Measurements from ENCODE around the gene GBX1. TPM values are rescaled to one million over a fixed set of nuclear protein-coding genes. Genes with fewer than 3 reads are reported as not detected.
A peak's percentile ranks its signal among the peaks of the same experiment; 100 is the strongest.

The GBX1 gene
- total and polyA plus RNA-seq, 5 experiments from 2014 or later: not detected

DNA sequence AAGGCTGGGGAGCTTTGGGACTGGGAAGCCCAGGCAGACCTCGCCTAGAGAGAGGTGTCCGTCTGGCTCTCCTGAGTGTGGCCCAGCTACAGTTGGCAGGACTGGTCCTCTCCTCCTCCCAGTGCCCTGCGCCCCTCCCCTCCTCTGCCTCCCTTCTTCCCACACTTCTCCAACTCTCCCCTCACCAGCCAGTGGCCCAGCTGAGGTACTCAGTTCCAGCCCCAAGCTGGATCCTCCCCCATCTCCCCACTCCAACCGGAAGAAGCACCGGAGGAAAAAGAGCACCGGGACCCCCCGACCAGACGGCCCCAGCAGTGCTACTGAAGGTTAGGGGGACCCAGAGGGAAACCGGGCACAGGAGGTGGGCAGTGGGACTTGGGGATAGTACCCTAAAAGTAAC is 27.7 kb downstream of the GBX1 start:
- ATAC-seq: no peak
- POLR2A ChIA-PET: interaction anchor here (0.8 kb wide), 1 partner anchor 28 kb away, joined by 3 read pairs; the partner anchor contains the start of gene GBX1
- peak in 1 of 10 donors; percentile 52 for DNase-seq
- Mint-ChIP-seq H3K9me3 (no peaks in the 10 kb centered on the region), H3K4me1 (no peaks in the 10 kb centered on the region), H3K36me3 (peaks cover 0 to 29% (median 0%) of the 10 kb centered on the region in 3 donors), H3K27me3 (no peaks in the 10 kb centered on the region), H3K27ac (peak overlapping the region in 1 of 10 donors; percentile 60), H3K4me3 (no peak overlapping the region)

DNA sequence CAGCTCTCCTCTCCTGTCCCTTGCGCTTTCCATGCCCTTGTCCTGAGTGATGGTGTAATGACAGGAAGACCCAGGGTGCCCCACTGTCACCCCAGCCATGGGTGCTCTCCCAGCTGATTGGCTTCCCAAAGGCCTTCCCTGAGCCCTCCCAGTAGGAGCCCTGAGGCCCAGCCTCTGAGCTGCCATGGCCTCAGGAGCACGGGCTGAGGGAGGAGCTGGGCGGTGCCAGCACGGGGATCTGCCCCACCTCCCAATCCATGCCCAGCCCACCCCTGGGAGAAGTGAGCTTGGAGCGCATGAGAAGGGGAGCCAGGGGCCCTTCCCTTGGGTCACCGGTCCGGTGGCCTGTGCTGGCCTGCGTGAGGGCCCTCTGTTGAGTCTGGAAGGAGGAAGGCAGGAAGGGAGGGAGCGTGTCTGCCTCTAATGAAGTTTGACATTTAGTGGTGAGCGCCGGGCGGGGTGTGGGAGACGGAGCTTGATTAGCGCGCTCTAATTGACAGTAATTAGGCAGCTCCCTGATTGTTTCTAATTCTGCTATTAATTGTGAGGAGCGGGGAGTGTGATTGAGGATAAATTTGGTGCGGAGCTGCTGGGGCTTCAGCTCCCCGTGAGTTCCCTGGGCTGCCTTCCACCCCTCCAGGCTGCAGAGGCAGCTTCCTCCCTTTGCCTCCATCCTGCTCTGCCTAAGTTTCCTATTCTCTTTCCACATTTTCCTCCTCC is 28.3 kb downstream of the GBX1 start:
- peaks cover 0 to 29% (median 0%) of the 10 kb centered on the region in 3 donors for H3K36me3 Mint-ChIP-seq
- POLR2A ChIA-PET: interaction anchor here (0.6 to 0.8 kb wide), 2 partner anchors 28 to 143 kb away, joined by 3 read pairs; partner anchors contain the start of gene GBX1

DNA sequence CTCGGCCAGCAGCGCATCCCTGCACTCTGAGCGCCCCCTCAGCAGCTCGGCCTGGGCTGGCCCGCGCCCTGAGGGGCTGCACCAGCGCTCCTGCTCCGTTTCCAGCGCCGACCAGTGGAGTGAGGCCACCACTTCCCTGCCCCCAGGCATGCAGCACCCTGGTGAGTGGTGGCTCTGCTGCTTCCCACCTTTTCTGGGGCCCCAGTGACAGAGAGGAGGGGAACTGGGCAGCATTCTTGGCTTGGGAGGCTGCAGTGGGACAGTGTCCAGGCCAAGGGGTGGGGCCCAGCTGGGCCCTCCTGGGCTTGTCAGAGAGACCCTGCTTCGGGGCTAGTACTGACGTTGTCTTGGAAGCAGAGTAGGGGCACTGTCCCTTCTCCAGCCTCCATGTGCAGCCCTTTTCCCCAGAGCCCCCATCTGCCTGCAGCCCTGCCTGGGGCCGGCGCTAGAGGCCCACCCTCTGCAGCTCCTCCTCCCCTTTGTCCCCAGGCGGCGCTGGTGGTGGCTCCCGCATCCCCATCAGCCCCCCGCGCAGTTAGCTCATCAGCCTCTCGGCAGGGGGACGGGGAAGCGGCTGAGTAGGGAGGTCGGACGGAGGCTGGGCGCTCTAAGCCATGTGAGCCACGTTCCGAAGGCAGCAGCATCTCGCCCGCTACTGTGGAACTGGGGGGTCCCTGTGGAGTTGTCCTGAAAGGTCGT is 29.2 kb downstream of the GBX1 start:
- peak in 2 of 10 donors; percentile 15 to 51 for DNase-seq
- Mint-ChIP-seq H3K4me3 (no peak overlapping the region), H3K36me3 (peaks cover 0 to 23% (median 2%) of the 10 kb centered on the region in 3 donors), H3K27ac (no peak overlapping the region), H3K4me1 (no peaks in the 10 kb centered on the region), H3K9me3 (no peaks in the 10 kb centered on the region), H3K27me3 (peaks cover 0 to 1% (median 0%) of the 10 kb centered on the region in 5 donors)
- ATAC-seq: no peak
- POLR2A ChIA-PET: no interaction called here

More for the DNA sequence above, 28.3 kb downstream of the GBX1 start:
- Mint-ChIP-seq H3K4me3 (no peak overlapping the region), H3K27ac (peak overlapping the region in 2 of 10 donors; percentile 2 to 60), H3K27me3 (no peaks in the 10 kb centered on the region), H3K9me3 (no peaks in the 10 kb centered on the region), H3K4me1 (no peaks in the 10 kb centered on the region)
- peak in 1 of 10 donors; percentile 42 for DNase-seq
- ATAC-seq: no peak

DNA sequence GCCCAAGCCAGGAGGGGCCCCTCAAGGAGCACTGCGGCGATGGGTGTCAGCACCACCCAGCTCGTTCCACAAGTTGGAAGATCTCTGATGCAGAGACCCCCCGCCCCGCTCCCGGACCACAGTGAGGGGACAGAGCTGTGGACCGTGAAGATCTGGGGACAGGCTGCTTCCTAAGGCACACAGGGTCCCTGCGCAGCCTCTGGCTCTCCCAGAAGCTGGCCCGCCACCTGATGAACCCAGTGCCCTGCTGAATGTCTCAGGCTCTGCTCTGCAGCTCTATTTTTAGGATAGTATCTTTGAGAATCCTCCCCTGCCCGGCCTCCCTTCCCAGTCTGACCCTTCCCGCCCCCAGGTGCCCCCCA is 29.7 kb downstream of the GBX1 start:
- Mint-ChIP-seq H3K27me3 (peaks cover 0 to 1% (median 0%) of the 10 kb centered on the region in 5 donors), H3K36me3 (peaks cover 0 to 22% (median 2%) of the 10 kb centered on the region in 3 donors), H3K27ac (no peak overlapping the region)

DNA sequence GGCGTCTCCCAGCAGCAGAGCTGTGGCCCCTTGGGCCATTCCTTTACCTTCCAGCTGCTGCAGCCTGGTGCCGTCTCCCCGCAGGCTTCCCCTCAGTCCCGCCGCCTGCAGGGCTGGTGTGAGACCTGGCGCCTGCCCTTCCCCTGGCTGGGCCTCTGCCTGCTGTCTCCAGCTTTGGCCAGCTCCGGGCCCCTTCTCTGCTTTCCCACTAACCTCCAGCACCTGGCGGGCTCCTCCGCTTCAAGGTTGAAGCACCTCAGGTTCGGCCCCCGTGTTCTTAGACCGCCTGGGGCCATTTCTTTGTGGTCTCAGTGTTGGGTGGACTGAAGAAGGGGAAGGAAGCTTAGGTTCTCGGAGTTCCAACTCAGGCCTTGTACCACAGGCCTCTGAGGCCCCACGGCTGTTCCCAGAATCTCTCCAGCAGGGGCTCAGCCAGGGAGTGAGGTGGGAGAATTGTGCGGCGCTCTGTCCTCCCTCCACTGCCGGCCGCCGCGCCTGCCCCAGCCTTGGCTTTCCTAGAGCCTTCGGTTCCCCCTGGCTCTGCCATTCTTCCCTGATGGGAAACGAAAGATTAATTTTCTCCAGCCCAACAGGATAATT is 30.3 kb downstream of the GBX1 start:
- POLR2A ChIA-PET: no interaction called here
- DNase-seq: peak in 1 of 10 donors; percentile 53
- Mint-ChIP-seq H3K27ac (no peak overlapping the region), H3K36me3 (peaks cover 0 to 25% (median 2%) of the 10 kb centered on the region in 3 donors), H3K27me3 (peaks cover 0 to 1% (median 0%) of the 10 kb centered on the region in 5 donors), H3K4me3 (no peak overlapping the region), H3K9me3 (no peaks in the 10 kb centered on the region), H3K4me1 (no peaks in the 10 kb centered on the region)
- no peak for ATAC-seq

More for the DNA sequence above, 29.7 kb downstream of the GBX1 start:
- DNase-seq (peak in 1 of 10 donors; percentile 49), ATAC-seq (no peak)
- Mint-ChIP-seq H3K4me3 (no peak overlapping the region), H3K4me1 (no peaks in the 10 kb centered on the region), H3K9me3 (no peaks in the 10 kb centered on the region)
- POLR2A ChIA-PET: no interaction called here

DNA sequence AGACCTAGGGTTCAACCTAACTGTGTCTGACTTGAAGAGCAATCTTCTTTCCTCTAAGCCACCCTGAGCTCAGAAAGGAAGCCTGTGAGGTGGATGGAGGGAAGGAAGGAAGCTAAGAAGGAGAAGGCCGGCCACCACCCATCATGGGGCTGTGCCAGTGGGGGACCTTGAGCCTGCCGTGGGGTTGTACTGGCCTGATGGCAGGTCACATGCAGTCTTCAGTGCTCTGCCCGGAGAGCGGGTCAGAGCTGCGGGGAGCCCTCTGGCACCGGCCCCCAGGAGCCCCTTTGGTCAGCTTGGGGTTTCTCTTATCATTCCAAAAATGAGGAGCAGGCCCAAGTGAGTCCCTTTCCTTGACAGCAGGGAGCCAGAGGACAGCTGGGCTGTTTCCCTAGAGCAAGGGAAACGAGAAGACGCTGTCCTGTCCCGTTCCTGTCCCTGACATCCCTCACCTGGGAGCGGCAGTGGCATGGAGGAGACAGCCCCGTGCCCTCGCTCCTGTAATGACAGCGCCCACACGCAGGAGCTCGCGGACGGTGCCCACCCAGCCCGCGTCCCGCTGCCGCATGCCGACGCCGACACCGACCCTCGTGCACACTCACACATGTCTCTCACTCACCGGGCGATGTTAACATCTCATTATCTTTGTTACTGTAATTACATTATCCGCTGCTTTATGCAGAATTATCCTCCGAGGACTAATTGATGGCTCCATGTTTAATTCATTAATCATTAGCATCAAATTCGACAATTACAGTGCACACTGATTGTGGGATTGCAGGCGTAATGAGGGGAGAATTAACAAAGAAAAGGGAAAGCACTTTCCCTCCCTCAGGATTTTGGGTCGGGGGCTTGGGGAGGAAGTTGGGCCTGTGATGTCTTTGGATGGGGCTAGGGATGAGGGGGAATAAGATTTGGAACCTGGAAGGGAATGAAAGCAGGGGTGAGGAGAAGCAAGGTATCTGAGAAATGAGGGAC is 31.3 kb downstream of the GBX1 start:
- DNase-seq (peak in 1 of 10 donors; percentile 35), ATAC-seq (no peak)
- no peak overlapping the region for H3K27ac Mint-ChIP-seq
- no peak overlapping the region for H3K4me3 Mint-ChIP-seq
- H3K27me3 Mint-ChIP-seq: peaks cover 0 to 1% (median 0%) of the 10 kb centered on the region in 5 donors
- H3K9me3 Mint-ChIP-seq: no peaks in the 10 kb centered on the region
- POLR2A ChIA-PET: interaction anchor here (0.6 kb wide), 1 partner anchor 665 kb away, joined by 3 read pairs; no protein-coding TSS in a partner anchor
- peaks cover 0 to 28% (median 2%) of the 10 kb centered on the region in 3 donors for H3K36me3 Mint-ChIP-seq
- no peaks in the 10 kb centered on the region for H3K4me1 Mint-ChIP-seq

DNA sequence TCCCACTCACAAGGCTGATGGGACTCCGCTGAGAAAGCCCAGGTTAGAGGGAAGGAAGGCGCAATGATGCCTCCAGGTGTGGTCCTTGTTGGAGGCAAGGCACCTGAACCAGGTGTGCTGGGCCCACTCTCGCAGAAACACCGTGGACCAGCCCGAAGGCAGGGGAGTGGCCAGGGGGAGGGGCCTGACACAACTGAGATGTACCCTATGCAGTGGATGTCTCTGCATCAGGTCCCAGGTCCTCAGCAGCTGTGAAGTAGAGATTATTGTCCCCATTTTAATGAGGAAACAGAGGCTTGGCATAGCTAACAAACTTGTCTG is 32.0 kb downstream of the GBX1 start:
- H3K4me1 Mint-ChIP-seq: no peaks in the 10 kb centered on the region
- DNase-seq (peak in 1 of 10 donors; percentile 22), ATAC-seq (no peak)
- H3K9me3 Mint-ChIP-seq: no peaks in the 10 kb centered on the region
- peaks cover 0 to 1% (median 0%) of the 10 kb centered on the region in 5 donors for H3K27me3 Mint-ChIP-seq
- no peak overlapping the region for H3K4me3 Mint-ChIP-seq
- POLR2A ChIA-PET: interaction anchor here (0.6 kb wide), 1 partner anchor 665 kb away, joined by 3 read pairs; no protein-coding TSS in a partner anchor
- H3K36me3 Mint-ChIP-seq: peaks cover 0 to 33% (median 2%) of the 10 kb centered on the region in 3 donors
- no peak overlapping the region for H3K27ac Mint-ChIP-seq

DNA sequence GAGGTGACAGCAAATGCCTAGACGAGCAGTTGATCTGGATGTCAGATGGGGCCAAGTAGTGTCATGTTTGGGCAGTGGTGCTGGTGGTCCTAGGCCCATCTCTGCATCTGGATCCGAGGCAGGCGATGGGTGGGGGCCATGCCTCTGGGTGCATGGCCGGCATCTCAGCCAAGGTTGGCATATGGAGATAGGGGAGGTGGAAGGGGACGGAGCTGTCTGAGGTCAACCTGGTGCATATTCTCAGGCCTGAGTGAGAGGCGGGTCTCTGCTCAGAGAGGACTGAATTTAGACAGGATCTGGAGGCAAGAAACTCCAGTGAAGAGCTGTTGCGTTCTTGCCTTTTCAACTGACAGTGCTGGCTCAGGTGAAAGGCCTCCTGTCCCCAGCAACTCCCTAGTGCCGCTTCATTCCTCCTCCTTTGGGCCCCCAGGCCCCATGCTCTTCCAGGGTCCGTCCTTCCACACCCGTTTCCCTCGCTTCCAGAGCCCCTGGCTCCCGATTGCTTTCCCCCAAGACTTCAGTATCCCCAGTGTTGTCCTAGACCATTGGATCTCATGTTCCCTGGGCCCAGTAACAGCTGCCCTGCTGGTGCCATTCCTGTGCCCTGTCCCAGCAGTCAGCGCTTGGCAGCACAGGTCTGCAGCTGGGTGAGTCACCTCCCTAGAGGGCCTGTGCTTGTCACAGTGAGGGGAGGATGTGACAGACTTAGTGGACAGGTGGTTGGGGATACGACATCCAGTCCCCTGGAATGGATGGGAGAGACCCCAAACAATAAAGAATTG is 32.6 kb downstream of the GBX1 start:
- no peak overlapping the region for H3K4me3 Mint-ChIP-seq
- H3K27me3 Mint-ChIP-seq: peaks cover 0 to 1% (median 0%) of the 10 kb centered on the region in 5 donors
- H3K4me1 Mint-ChIP-seq: no peaks in the 10 kb centered on the region
- POLR2A ChIA-PET: no interaction called here
- peak overlapping the region in 1 of 10 donors; percentile 9 for H3K27ac Mint-ChIP-seq
- ATAC-seq (no peak), DNase-seq (peak in 1 of 10 donors; percentile 24)
- H3K9me3 Mint-ChIP-seq: no peaks in the 10 kb centered on the region
- H3K36me3 Mint-ChIP-seq: peaks cover 0 to 37% (median 2%) of the 10 kb centered on the region in 3 donors

DNA sequence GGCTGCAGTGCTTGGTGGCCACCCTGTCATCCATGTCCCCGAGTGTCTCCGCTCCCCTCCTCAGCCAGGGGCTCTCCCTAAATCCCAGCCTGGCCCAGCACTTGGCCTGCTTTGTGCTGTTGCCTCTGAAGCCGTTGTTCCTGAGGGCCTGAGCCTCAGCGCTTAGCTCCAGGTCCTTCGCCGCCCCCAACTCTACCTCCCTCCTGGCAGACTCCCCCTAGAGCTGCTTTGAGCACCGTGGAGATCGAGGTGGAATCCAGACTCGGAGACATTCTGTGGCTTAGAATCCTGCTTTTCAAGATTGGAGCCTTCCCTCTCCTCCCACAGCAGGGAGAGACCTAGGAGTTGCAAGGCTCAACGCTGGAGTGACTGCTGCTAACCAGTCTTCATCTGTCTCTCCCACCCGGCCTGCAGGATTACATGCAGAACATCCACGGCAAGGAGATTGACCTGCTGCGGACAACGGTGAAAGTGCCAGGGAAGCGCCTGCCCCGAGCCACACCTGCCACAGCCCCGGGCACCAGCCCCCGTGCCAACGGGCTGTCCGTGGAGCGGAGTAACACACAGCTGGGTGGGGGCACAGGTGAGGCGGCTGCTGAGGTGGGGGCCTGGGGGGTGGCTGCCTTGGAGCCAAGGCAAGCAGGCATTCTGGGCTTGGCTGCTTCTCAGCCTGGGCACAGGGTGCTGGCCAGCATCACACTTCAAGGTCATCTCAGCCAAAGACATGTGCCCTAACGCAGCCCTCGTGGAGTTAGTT is 33.3 kb downstream of the GBX1 start:
- no peak overlapping the region for H3K4me3 Mint-ChIP-seq
- peaks cover 0 to 38% (median 2%) of the 10 kb centered on the region in 3 donors for H3K36me3 Mint-ChIP-seq
- no peak overlapping the region for H3K27ac Mint-ChIP-seq
- POLR2A ChIA-PET: no interaction called here
- H3K4me1 Mint-ChIP-seq: no peaks in the 10 kb centered on the region
- no peak for ATAC-seq
- peaks cover 0 to 1% (median 0%) of the 10 kb centered on the region in 5 donors for H3K27me3 Mint-ChIP-seq
- H3K9me3 Mint-ChIP-seq: no peaks in the 10 kb centered on the region
- peak in 1 of 10 donors; percentile 58 for DNase-seq

DNA sequence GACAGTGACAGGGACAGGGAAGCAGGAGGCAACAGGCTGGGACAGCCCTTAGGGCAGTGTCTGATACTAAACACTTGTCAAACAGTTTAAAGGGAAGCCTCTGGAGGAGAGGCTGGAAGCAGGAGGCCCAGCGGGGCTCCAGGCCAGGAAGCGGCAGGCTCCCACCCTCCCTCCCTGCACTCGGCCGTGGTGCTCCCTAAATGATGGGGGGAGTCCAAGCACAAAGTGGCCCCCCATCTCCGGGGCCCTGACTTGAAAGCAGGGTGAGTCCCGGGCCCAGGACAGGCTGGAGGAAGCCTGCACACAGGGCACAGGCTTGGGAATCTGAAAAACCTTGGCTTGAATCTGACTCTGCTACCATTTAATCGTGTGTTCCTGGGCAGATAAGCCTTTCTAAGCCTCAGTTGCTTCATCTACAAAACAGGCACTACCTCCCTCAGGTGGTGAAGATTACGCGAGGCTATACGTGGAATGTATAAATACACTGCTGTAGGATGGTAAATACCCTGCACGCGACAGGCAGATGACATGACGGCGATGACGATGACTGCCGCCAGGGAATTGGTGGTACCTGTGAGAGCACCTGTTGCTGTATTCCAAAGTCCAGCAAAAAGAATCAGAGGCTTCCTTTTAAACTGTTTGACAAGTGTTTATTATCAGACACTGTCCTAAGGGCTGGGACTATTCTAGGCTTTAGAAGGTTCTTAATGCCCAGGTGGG is 34.1 kb downstream of the GBX1 start:
- Mint-ChIP-seq H3K27ac (peak overlapping the region in 1 of 10 donors; percentile 22), H3K4me3 (no peak overlapping the region), H3K9me3 (no peaks in the 10 kb centered on the region), H3K27me3 (peaks cover 0 to 1% (median 0%) of the 10 kb centered on the region in 5 donors), H3K4me1 (no peaks in the 10 kb centered on the region), H3K36me3 (peaks cover 0 to 42% (median 2%) of the 10 kb centered on the region in 3 donors)
- DNase-seq (peak in 1 of 10 donors; percentile 26), ATAC-seq (no peak)
- POLR2A ChIA-PET: no interaction called here
